Epithelial cell of proximal tubule (primary cell): ENCODE measurements around the gene ADAD2. TPM values are rescaled to one million over a fixed set of nuclear protein-coding genes. Genes with fewer than 3 reads are reported as not detected.
A peak's percentile ranks its signal among the peaks of the same experiment; 100 is the strongest.

Experiments
- DNase-seq: peaks from one replicate; pipeline ENCODE4 v3.0.0-alpha.2; 2011; ENCODE audit warnings: low read depth
- H3K4me3 ChIP-seq: 2 replicates; pipeline ENCODE4 v1.5.1; 2011; ENCODE audit warnings: low read depth, mild to moderate bottlenecking, low read length
- total RNA-seq: library from RNA; depleted of rRNA; stranded (reverse); fragments of >200 nt; gene quantifications from 2 replicates; pipeline ENCODE4 v1.2.3, GENCODE V29; 2015
- TF ChIP-seq, protein P1 (sequence below): conservative IDR thresholded peaks from 2 replicates; pipeline ENCODE4 v1.5.1; 2012; ENCODE audit warnings: low read depth, mild to moderate bottlenecking, low read length

ADAD2 gene
- total RNA-seq, 1 donor from 2014 or later: not detected

DNA sequence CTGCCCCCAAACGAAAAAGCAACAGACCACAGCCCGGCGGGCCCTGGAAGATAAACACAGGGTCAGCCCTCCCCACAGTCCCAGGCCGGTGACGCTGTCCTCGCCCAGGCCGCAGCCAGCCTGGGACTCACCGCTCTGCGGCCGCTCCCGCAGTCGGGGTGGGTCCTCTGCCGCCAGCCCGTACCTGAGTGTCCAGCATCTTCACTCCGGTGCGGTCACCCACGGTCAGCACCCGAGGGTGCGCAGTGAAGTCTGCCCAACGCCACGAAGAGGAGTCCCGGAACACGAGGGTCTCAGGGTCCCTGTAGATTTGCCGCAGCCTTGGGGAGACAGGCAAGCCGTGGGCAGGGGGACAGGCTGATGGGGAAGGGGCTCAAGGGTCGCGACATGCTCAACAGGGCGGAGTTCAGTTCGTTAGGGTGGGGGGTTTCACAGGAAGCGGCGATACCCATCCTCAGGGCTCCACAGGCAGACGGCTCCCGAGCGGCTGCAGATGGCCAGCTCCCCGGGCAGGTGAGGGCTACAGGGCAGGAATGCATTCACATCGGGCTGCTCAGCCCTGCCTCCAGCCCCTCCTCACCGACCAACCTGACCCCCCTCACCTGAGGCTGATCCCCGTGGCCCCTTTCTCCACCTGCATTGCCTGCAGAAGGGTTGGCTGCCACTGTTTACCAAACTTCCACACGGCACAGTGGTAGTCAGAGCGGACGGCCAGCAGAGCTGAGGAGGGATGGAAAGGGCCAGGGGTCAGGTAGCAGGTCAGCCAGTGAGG lies 9.6 kb upstream of the ADAD2 start:
- TF ChIP-seq, protein P1, sequence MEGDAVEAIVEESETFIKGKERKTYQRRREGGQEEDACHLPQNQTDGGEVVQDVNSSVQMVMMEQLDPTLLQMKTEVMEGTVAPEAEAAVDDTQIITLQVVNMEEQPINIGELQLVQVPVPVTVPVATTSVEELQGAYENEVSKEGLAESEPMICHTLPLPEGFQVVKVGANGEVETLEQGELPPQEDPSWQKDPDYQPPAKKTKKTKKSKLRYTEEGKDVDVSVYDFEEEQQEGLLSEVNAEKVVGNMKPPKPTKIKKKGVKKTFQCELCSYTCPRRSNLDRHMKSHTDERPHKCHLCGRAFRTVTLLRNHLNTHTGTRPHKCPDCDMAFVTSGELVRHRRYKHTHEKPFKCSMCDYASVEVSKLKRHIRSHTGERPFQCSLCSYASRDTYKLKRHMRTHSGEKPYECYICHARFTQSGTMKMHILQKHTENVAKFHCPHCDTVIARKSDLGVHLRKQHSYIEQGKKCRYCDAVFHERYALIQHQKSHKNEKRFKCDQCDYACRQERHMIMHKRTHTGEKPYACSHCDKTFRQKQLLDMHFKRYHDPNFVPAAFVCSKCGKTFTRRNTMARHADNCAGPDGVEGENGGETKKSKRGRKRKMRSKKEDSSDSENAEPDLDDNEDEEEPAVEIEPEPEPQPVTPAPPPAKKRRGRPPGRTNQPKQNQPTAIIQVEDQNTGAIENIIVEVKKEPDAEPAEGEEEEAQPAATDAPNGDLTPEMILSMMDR: no peak
- no peak for DNase-seq
- H3K4me3 ChIP-seq: no peak overlapping the region

DNA sequence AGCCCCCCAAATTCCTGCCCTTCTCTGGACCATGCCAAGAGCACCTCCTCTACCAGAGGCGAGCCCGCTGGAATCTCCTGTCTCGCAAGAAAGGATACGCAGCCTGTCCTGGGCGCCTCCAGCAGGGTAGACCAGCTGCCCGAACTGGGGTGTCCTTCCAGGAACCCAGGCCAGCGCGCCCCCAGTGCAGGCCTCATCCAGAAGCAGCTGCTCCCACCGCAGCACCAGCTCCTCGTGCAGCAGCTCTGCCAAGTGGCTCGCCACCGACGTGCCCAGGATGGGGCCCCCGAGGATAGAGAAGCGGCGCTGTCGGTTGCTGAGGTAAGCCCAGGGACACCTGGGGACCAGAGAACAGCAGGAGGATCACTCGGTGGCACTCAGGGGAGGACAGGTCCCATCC lies 8.9 kb upstream of the ADAD2 start:
- no peak for DNase-seq
- TF ChIP-seq, protein P1: no peak
- no peak overlapping the region for H3K4me3 ChIP-seq

GRCh38 chr16:84182680-84183571 lies 8.0 kb upstream of the ADAD2 start:
- H3K4me3 ChIP-seq: no peak overlapping the region
- DNase-seq: no peak
- TF ChIP-seq, protein P1: no peak

DNA sequence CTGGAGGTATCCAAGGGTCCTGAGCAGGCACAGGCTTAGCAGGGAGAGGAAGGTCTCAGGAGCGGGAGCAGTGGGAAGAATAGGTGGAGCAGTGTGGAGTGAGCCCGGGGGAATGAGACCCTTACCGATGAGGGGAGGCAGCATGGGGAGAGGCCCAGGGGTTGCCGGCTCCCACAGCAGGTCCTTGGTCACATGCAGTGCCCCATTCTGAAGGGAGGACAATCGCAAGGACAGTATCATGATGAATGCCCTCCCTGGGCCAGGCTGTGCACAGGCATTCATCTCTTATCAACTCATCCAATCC lies 7.4 kb upstream of the ADAD2 start:
- TF ChIP-seq, protein P1: no peak
- no peak overlapping the region for H3K4me3 ChIP-seq
- DNase-seq: no peak

- TF ChIP-seq, protein P1: peak; percentile 27
- H3K4me3 ChIP-seq: no peak overlapping the region
- no peak for DNase-seq
These were observed 6.9 kb upstream of the ADAD2 start for GRCh38 chr16:84183911-84184591.

GRCh38 chr16:84184775-84185174 lies 6.2 kb upstream of the ADAD2 start:
- H3K4me3 ChIP-seq: no peak overlapping the region
- DNase-seq: no peak
- TF ChIP-seq, protein P1: no peak
